GM10248 (cell line): ENCODE data around the gene COL13A1.

Source experiments
- CTCF ChIA-PET: fragments of 300-600 bp; sonication (Branson Sonifier 250); formaldehyde crosslinking; extraction: SDS; loops from one replicate; lab custom pipeline; 2021; ENCODE audit warnings: antibody characterized with exemption; lab: Yijun Ruan, JAX
- POLR2A ChIA-PET: fragments of 350-650 bp; sonication (Branson Sonifier 250); formaldehyde crosslinking; extraction: SDS; loops from one replicate; lab custom pipeline; 2020; ENCODE audit warnings: antibody characterized with exemption; lab: Yijun Ruan, JAX
- DNase-seq: peaks from one replicate; pipeline ENCODE4 v3.0.0; 2012; ENCODE audit errors: extremely low spot score
- TF ChIP-seq, protein P1 (sequence below): IDR thresholded peaks from 2 replicates; pipeline ENCODE4 v1.5.1; 2012; ENCODE audit warnings: mild to moderate bottlenecking, low read depth; ENCODE audit errors: extremely low read depth, missing control alignments, control extremely low read depth

Gene COL13A1

DNA sequence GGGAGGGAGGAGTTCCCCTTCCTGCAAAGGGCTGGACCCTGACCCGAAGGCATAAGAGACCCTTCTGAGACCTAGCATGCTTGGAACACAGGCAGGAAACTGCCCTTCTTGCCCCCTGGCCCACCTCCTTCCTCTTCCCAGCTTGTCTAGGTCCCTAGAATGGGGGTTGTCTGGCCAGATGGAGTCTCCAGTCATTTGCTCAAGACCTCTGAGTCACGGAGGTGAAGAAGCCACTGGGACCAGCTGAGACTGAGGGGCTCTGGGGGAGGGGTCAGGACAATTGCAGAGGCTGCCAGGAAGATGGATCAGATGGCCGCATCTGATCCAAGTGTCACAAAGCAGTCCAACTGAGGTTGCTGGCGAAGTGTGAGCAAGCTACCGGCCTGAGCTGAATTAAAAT lies 46.2 kb downstream of the COL13A1 start:
- CTCF ChIA-PET, result no interaction called here
- DNase-seq, result no peak
- POLR2A ChIA-PET, result no interaction called here
- TF ChIP-seq, protein P1, sequence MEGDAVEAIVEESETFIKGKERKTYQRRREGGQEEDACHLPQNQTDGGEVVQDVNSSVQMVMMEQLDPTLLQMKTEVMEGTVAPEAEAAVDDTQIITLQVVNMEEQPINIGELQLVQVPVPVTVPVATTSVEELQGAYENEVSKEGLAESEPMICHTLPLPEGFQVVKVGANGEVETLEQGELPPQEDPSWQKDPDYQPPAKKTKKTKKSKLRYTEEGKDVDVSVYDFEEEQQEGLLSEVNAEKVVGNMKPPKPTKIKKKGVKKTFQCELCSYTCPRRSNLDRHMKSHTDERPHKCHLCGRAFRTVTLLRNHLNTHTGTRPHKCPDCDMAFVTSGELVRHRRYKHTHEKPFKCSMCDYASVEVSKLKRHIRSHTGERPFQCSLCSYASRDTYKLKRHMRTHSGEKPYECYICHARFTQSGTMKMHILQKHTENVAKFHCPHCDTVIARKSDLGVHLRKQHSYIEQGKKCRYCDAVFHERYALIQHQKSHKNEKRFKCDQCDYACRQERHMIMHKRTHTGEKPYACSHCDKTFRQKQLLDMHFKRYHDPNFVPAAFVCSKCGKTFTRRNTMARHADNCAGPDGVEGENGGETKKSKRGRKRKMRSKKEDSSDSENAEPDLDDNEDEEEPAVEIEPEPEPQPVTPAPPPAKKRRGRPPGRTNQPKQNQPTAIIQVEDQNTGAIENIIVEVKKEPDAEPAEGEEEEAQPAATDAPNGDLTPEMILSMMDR, result no peak

DNA sequence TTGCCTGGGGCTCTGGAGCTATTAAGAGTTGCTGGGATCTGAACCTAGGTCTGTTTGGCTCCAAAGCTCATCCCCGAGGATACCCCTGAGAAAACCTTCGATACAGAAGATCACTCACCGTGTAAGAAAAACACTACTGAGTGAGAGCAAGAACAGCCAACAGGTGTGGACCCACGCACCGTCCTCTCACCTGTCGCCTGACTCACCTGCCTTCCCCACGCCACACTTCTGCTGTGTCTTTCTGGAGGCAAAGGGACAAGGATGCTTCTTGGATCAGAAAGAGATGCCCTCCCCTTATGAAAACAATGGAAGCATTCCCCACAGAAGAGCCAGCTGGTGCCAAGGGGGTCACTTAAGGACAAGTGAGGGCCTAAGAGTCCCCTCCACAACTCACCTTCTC lies 46.7 kb downstream of the COL13A1 start:
- TF ChIP-seq, protein P1, result no peak
- ChIA-PET CTCF (no interaction called here), POLR2A (no interaction called here)
- no peak for DNase-seq

DNA sequence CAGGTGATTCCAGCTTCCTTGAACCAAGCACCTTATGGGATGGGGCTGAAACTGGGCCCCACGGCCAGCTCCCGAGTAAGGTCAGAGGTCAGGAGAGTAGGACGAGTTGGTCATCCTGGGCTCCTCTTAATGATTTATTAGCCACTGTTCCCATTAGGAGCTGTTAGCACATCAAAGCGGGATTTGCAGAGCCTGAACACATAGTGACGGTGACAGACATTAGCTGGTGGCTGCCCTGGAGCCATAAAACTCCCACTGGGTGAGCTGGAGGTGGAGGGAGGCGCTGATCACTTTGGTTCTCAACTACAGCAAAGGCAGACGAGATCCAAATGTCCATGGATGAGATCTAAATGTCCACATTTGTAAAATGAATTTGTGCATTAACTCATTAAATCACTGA lies 48.1 kb downstream of the COL13A1 start:
- ChIA-PET POLR2A (no interaction called here), CTCF (interaction anchor here (0.7 to 0.9 kb wide), 2 partner anchors 14 to 21 kb away, joined by 3 to 4 read pairs; no protein-coding TSS in a partner anchor)
- TF ChIP-seq, protein P1, result no peak
- DNase-seq, result no peak

DNA sequence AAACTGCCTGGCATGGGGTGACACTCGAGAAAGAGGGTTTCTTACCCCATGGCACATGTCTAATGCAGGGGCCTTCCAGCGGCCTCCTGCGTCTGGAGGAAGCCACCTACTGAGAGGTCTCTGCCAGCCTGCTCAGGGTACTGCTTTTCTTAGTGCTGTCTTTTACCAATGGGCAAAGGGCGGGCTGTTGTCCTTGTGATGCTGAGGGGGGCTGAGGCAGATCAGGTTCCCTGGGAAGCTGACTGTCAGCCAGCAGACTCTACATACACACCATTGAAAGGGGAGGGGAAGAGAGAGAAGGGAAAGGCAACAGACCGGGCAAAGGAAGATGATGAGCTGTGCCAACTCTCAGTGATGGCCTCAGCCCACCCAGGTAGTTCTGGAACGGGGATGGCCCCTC lies 48.7 kb downstream of the COL13A1 start:
- CTCF ChIA-PET, result interaction anchor here (0.7 to 1.4 kb wide), 3 partner anchors 14 to 51 kb away, joined by 3 to 4 read pairs (median 3); no protein-coding TSS in a partner anchor
- POLR2A ChIA-PET, result no interaction called here
- DNase-seq, result no peak
- TF ChIP-seq, protein P1, result no peak

DNA sequence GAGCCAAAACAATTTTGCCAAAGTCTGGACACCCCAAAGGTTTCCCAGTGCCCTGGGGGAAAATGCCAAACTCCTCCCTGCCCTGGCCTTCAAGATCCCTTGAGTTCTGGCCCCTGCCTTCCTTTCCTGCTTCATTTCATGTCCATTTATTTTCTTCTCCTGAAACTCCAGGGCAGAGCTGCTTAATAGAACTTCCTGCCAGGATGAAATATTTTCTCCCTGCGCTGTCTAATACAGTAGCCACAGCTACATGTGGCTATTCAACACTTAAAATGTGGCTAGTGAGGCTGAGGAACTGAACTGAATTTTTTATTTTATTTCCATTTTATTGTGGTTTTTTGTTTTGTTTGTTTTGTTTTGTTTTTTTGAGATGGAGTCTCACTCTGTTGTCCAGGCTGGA lies 49.6 kb downstream of the COL13A1 start:
- TF ChIP-seq, protein P1, result no peak
- DNase-seq, result no peak
- ChIA-PET POLR2A (no interaction called here), CTCF (interaction anchor here (1.4 kb wide), 1 partner anchor 52 kb away, joined by 3 read pairs; no protein-coding TSS in a partner anchor)

DNA sequence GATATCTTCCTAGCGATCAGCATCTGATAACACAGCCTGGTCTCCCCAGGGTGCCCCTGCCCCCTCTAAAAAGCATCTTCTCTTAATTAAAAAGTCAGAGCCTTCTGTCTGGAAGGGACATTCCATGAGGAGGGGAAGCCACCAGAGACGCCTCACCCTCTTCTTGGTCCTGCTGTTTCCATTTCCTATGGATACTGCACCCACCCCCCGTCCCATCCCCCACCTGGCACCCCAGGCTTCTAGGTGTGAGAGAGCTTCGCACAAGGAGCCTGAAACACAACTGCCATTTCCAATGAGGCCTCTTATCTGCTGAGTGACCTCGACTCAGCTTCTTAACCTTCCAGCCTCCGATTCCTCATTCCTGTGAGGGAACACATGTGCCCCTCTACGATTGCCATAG lies 51.4 kb downstream of the COL13A1 start:
- ChIA-PET CTCF (no interaction called here), POLR2A (no interaction called here)
- no peak for DNase-seq
- TF ChIP-seq, protein P1, result no peak
